Measurements from ENCODE around the gene RUSF1. TPM values are rescaled to one million over a fixed set of nuclear protein-coding genes. Genes with fewer than 3 reads are reported as not detected.

The RUSF1 gene
- total RNA-seq, 2 donors from 2014 or later = 45.4 to 50.8 TPM

- no peak overlapping the region for H3K4me3 ChIP-seq (ENCODE audit: low read length)
- H3K4me1 ChIP-seq (ENCODE audit: control insufficient read depth, insufficient read depth, low read length) = no peaks in the 10 kb centered on the region
- no peaks in the 10 kb centered on the region for H3K9me3 ChIP-seq (ENCODE audit: control insufficient read depth, low read length)
- no peak overlapping the region for H3K27ac ChIP-seq (ENCODE audit: low read depth, low read length)
- no peaks in the 10 kb centered on the region for H3K27me3 ChIP-seq (ENCODE audit: control insufficient read depth, insufficient read depth, low read length, poor library complexity, severe bottlenecking)
- no peak overlapping the region for H3K4me3 Mint-ChIP-seq
- H3K36me3 ChIP-seq (ENCODE audit: control insufficient read depth, insufficient read depth, low read length) = no peaks in the 10 kb centered on the region
- H3K27ac Mint-ChIP-seq = no peak overlapping the region
- WGBS, 2 experiments (ENCODE audit: insufficient coverage in 1 of 2, insufficient read length in 1 of 2) = 80 to 91% methylated on average over 2 to 6 of the region's 6 CpGs
- peaks cover 10% of the 10 kb centered on the region for H3K9me3 Mint-ChIP-seq
- no peaks in the 10 kb centered on the region for H3K4me1 Mint-ChIP-seq
- no peak for DNase-seq
- TF ChIP-seq, protein P1, sequence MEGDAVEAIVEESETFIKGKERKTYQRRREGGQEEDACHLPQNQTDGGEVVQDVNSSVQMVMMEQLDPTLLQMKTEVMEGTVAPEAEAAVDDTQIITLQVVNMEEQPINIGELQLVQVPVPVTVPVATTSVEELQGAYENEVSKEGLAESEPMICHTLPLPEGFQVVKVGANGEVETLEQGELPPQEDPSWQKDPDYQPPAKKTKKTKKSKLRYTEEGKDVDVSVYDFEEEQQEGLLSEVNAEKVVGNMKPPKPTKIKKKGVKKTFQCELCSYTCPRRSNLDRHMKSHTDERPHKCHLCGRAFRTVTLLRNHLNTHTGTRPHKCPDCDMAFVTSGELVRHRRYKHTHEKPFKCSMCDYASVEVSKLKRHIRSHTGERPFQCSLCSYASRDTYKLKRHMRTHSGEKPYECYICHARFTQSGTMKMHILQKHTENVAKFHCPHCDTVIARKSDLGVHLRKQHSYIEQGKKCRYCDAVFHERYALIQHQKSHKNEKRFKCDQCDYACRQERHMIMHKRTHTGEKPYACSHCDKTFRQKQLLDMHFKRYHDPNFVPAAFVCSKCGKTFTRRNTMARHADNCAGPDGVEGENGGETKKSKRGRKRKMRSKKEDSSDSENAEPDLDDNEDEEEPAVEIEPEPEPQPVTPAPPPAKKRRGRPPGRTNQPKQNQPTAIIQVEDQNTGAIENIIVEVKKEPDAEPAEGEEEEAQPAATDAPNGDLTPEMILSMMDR (conservative IDR thresholded peaks at IDR 0.05) = no peak
- no peaks in the 10 kb centered on the region for H3K36me3 Mint-ChIP-seq (ENCODE audit: low read depth)
- peaks cover 22% of the 10 kb centered on the region for H3K27me3 Mint-ChIP-seq (ENCODE audit: insufficient read depth)
- H3K9ac ChIP-seq (ENCODE audit: extremely low read depth, low read length, poor library complexity, severe bottlenecking) = no peak overlapping the region
Observed at GRCh38 chr16:31522071-31522470, 13.9 kb upstream of the RUSF1 start.

- H3K36me3 Mint-ChIP-seq (ENCODE audit: low read depth) = no peaks in the 10 kb centered on the region
- H3K4me3 Mint-ChIP-seq = no peak overlapping the region
- 60% methylated on average over 3 of the region's 3 CpGs for WGBS, 2 experiments (ENCODE audit: insufficient coverage in 1 of 2, insufficient read length in 1 of 2)
Observed at GRCh38 chr16:31521368-31521767, 13.2 kb upstream of the RUSF1 start.

DNA sequence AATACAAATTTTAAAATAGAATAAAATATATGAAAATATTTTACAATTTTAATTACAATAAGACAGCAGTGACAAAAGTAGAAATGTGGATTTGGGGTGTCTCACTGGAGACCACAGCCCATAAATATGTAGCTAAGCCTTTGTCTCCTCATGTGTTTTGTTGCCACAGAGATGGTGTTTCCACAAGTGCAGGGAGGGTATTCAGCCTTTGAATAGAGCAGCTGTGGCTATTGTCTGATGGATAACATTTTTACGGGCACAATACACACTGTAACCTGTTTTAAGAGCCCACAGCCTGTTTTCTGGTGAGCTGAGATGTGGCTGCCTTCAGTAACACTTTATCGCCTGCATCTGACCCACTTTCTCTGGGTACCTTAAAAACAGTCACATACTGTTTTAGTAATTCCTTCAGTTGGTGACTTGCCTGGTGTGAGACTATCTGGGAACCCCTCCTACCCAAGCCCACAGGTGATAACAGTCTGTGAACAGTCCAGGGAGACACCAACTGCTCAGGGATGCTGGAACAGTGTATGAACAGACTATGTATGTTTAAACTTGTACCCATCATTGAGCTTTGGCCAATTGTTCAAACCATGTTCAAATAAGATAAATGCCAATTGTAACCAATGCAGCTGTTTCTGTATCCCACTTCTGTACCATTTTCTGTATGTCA, 11.7 kb upstream of the RUSF1 start:
- Mint-ChIP-seq H3K27ac (no peak overlapping the region), H3K4me3 (no peak overlapping the region), H3K27me3 (ENCODE audit: insufficient read depth) (peaks cover 15% of the 10 kb centered on the region), H3K9me3 (peaks cover 20% of the 10 kb centered on the region), H3K36me3 (ENCODE audit: low read depth) (no peaks in the 10 kb centered on the region), H3K4me1 (no peaks in the 10 kb centered on the region)
- DNase-seq = no peak
- Histone ChIP-seq H3K4me3 (ENCODE audit: low read length) (no peak overlapping the region), H3K9ac (ENCODE audit: extremely low read depth, low read length, poor library complexity, severe bottlenecking) (no peak overlapping the region), H3K9me3 (ENCODE audit: control insufficient read depth, low read length) (no peaks in the 10 kb centered on the region), H3K27ac (ENCODE audit: low read depth, low read length) (peak overlapping the region; percentile 51), H3K27me3 (ENCODE audit: control insufficient read depth, insufficient read depth, low read length, poor library complexity, severe bottlenecking) (no peaks in the 10 kb centered on the region), H3K4me1 (ENCODE audit: control insufficient read depth, insufficient read depth, low read length) (no peaks in the 10 kb centered on the region), H3K36me3 (ENCODE audit: control insufficient read depth, insufficient read depth, low read length) (no peaks in the 10 kb centered on the region)
- TF ChIP-seq, protein P1 (conservative IDR thresholded peaks at IDR 0.05) = no peak
- WGBS, 2 experiments (ENCODE audit: insufficient coverage in 1 of 2, insufficient read length in 1 of 2) = 87 to 89% methylated on average over 2 of the region's 2 CpGs

More at GRCh38 chr16:31521368-31521767, 13.2 kb upstream of the RUSF1 start:
- Mint-ChIP-seq H3K27me3 (ENCODE audit: insufficient read depth) (peaks cover 22% of the 10 kb centered on the region), H3K4me1 (no peaks in the 10 kb centered on the region), H3K9me3 (peaks cover 16% of the 10 kb centered on the region), H3K27ac (no peak overlapping the region)
- TF ChIP-seq, protein P1 (conservative IDR thresholded peaks at IDR 0.05) = no peak
- H3K4me1 ChIP-seq (ENCODE audit: control insufficient read depth, insufficient read depth, low read length) = no peaks in the 10 kb centered on the region
- no peaks in the 10 kb centered on the region for H3K36me3 ChIP-seq (ENCODE audit: control insufficient read depth, insufficient read depth, low read length)
- H3K9me3 ChIP-seq (ENCODE audit: control insufficient read depth, low read length) = no peaks in the 10 kb centered on the region
- no peak overlapping the region for H3K27ac ChIP-seq (ENCODE audit: low read depth, low read length)
- H3K4me3 ChIP-seq (ENCODE audit: low read length) = no peak overlapping the region
- H3K9ac ChIP-seq (ENCODE audit: extremely low read depth, low read length, poor library complexity, severe bottlenecking) = no peak overlapping the region
- no peaks in the 10 kb centered on the region for H3K27me3 ChIP-seq (ENCODE audit: control insufficient read depth, insufficient read depth, low read length, poor library complexity, severe bottlenecking)
- DNase-seq = no peak

Data from endodermal cell (in vitro differentiated cells).